GM23338 (cell line): Measurements from ENCODE around the gene GK. TPM values are rescaled to one million over a fixed set of nuclear protein-coding genes. Genes with fewer than 3 reads are reported as not detected.

Experiments used
- ATAC-seq: fragments of 200-7000 bp; cut with Tn5 transposase; 3 replicates; pipeline ENCODE4 v1.9.1; 2020
- DNase-seq: peaks from one replicate; pipeline ENCODE4 v3.0.0-alpha.2; 2015; ENCODE audit warnings: low spot score
- H2AFZ ChIP-seq: fragments of 200-600 bp; sonication (generic); 2 replicates; pipeline ENCODE4 v1.8.0; 2016; ENCODE audit warnings: antibody characterized with exemption, mild to moderate bottlenecking, moderate library complexity
- H3F3A ChIP-seq: fragments of 200-600 bp; sonication (generic); replicated peaks from 2 replicates; pipeline ENCODE4 v1.8.0; 2017; ENCODE audit warnings: antibody characterized with exemption, mixed run types, low read depth
- H3K27ac ChIP-seq: fragments of 200-600 bp; sonication (generic); 2 replicates; pipeline ENCODE4 v1.6.1; 2016; ENCODE audit warnings: low read depth
- H3K27me3 ChIP-seq: fragments of 200-600 bp; sonication (generic); 2 replicates; pipeline ENCODE4 v1.8.0; 2016; ENCODE audit warnings: mild to moderate bottlenecking, mixed run types, moderate library complexity; ENCODE audit not compliant: insufficient read depth
- H3K36me3 ChIP-seq: fragments of 200-600 bp; sonication (generic); 2 replicates; pipeline ENCODE4 v1.8.0; 2016; ENCODE audit warnings: mild to moderate bottlenecking; ENCODE audit not compliant: insufficient read depth
- H3K4me1 ChIP-seq: fragments of 200-600 bp; sonication (generic); 2 replicates; pipeline ENCODE4 v1.8.0; 2016; ENCODE audit warnings: mild to moderate bottlenecking, moderate library complexity; ENCODE audit not compliant: insufficient read depth
- H3K4me2 ChIP-seq: fragments of 200-600 bp; sonication (generic); 2 replicates; pipeline ENCODE4 v1.7.1; 2017; ENCODE audit warnings: mixed run types
- H3K4me3 ChIP-seq: fragments of 200-600 bp; sonication (generic); 2 replicates; pipeline ENCODE4 v1.6.1; 2016; ENCODE audit warnings: mixed run types
- H3K79me2 ChIP-seq: fragments of 200-600 bp; sonication (generic); replicated peaks from 2 replicates; pipeline ENCODE4 v1.8.0; 2017; ENCODE audit warnings: mild to moderate bottlenecking; ENCODE audit not compliant: insufficient read depth
- H3K9me2 ChIP-seq: fragments of 200-600 bp; sonication (generic); 2 replicates; pipeline ENCODE4 v1.8.0; 2017; ENCODE audit not compliant: insufficient read depth
- H4K20me1 ChIP-seq: fragments of 200-600 bp; sonication (generic); replicated peaks from 2 replicates; pipeline ENCODE4 v1.8.0; 2017; ENCODE audit warnings: mild to moderate bottlenecking; ENCODE audit not compliant: insufficient read depth
- H3K27ac Mint-ChIP-seq: 2 replicates; pipeline ENCODE4 v1.8.0; 2020; ENCODE audit warnings: inconsistent platforms, mild to moderate bottlenecking, moderate library complexity, mixed read lengths
- H3K27me3 Mint-ChIP-seq: 3 replicates; pipeline ENCODE4 v1.8.0; 2022; ENCODE audit warnings: low read depth, mild to moderate bottlenecking, moderate library complexity, mixed read lengths, inconsistent platforms; ENCODE audit not compliant: insufficient read depth, poor library complexity
- H3K36me3 Mint-ChIP-seq: 3 replicates; pipeline ENCODE4 v1.8.0; 2021; ENCODE audit warnings: low read depth, mild to moderate bottlenecking, inconsistent platforms, moderate library complexity, mixed read lengths
- H3K4me1 Mint-ChIP-seq: 3 replicates; pipeline ENCODE4 v1.8.0; 2020; ENCODE audit warnings: mild to moderate bottlenecking, inconsistent platforms, mixed read lengths
- H3K4me3 Mint-ChIP-seq: 3 replicates; pipeline ENCODE4 v1.8.0; 2021; ENCODE audit warnings: moderate library complexity, mild to moderate bottlenecking, inconsistent platforms, mixed read lengths
- H3K9me3 Mint-ChIP-seq: 3 replicates; pipeline ENCODE4 v1.8.0; 2020; ENCODE audit warnings: moderate library complexity, mild to moderate bottlenecking, inconsistent platforms, mixed read lengths
- CREB1 ChIP-seq: fragments of 250-450 bp; sonication (Bioruptor Pico); IDR thresholded peaks from 2 replicates; pipeline ENCODE4 v1.5.0; 2020; ENCODE audit warnings: low read depth, mild to moderate bottlenecking, moderate library complexity
- CTCF ChIP-seq, 2 experiments: fragments of 200-600 bp in 1 of 2; sonication (generic) in 1 of 2; conservative IDR thresholded peaks; 2 replicates each; pipeline versions ENCODE4 v1.5.1 to v1.6.1; 2016 to 2017; ENCODE audit warnings: antibody characterized with exemption in 2 of 2, low read depth in 2 of 2, mild to moderate bottlenecking in 2 of 2, moderate library complexity in 1 of 2
- ETS1 ChIP-seq: IDR thresholded peaks from 2 replicates; pipeline ENCODE4 v1.6.1; 2016; ENCODE audit warnings: antibody characterized with exemption
- EZH2 ChIP-seq: fragments of 200-600 bp; sonication (generic); IDR thresholded peaks from one replicate; pipeline ENCODE4 v1.8.0; 2017; ENCODE audit warnings: antibody characterized with exemption, mild to moderate bottlenecking, low read depth; ENCODE audit not compliant: unreplicated experiment
- EZH2phosphoT487 ChIP-seq: fragments of 200-600 bp; sonication (generic); IDR thresholded peaks from one replicate; pipeline ENCODE4 v1.8.1; 2018; ENCODE audit warnings: antibody characterized with exemption; ENCODE audit not compliant: unreplicated experiment
- JUNB ChIP-seq: IDR thresholded peaks from one replicate; pipeline ENCODE4 v1.6.1; 2016; ENCODE audit warnings: antibody characterized with exemption; ENCODE audit not compliant: unreplicated experiment
- NANOG ChIP-seq: IDR thresholded peaks from 2 replicates; pipeline ENCODE4 v1.6.1; 2016; ENCODE audit warnings: antibody characterized with exemption, borderline replicate concordance
- POLR2AphosphoS5 ChIP-seq: IDR thresholded peaks from 2 replicates; pipeline ENCODE4 v1.6.1; 2016; ENCODE audit warnings: antibody characterized with exemption, low read depth
- REST ChIP-seq: IDR thresholded peaks from one replicate; pipeline ENCODE4 v1.6.1; 2018; ENCODE audit warnings: antibody characterized with exemption; ENCODE audit not compliant: unreplicated experiment
- STAT1 ChIP-seq: IDR thresholded peaks from one replicate; pipeline ENCODE4 v1.6.1; 2016; ENCODE audit warnings: antibody characterized with exemption; ENCODE audit not compliant: unreplicated experiment
- ZNF114 ChIP-seq: fragments of 250-450 bp; sonication (Bioruptor Pico); IDR thresholded peaks from 2 replicates; pipeline ENCODE4 v1.5.0; 2020; ENCODE audit warnings: mild to moderate bottlenecking, moderate library complexity
- ZNF331 ChIP-seq: fragments of 250-450 bp; sonication (Bioruptor Pico); IDR thresholded peaks from 2 replicates; pipeline ENCODE4 v1.5.0; 2020; ENCODE audit warnings: low read depth, mild to moderate bottlenecking, moderate library complexity
- ZNF462 ChIP-seq: fragments of 250-450 bp; sonication (Bioruptor Pico); IDR thresholded peaks from 2 replicates; pipeline ENCODE4 v1.5.0; 2020; ENCODE audit warnings: mild to moderate bottlenecking, moderate library complexity
- polyA plus RNA-seq: library from polyadenylated mRNA; unstranded; fragments of >200 nt; fragmentation: Nextera tagmentation; extraction: Ambion mirVana; gene quantifications from 2 replicates; pipeline ENCODE4 v1.2.1, GENCODE V29; 2016
- total RNA-seq: library from RNA; depleted of rRNA; stranded (reverse); fragments of >200 nt; shearing (Covaris generic); gene quantifications from 2 replicates; pipeline ENCODE4 v1.2.3, GENCODE V29; 2014

GK gene
- total and polyA plus RNA-seq, 2 experiments from 2014 or later: 8.4 to 10.8 TPM

- H4K20me1 ChIP-seq: no peaks in the 10 kb centered on the region
- DNase-seq: no peak
- H3K27ac Mint-ChIP-seq: no peak overlapping the region
Measured at GRCh38 chrX:30689116-30689515, 35.9 kb downstream of the GK start.

More at GRCh38 chrX:30689116-30689515, 35.9 kb downstream of the GK start:
- ATAC-seq: no peak
- H3F3A ChIP-seq: no peaks in the 10 kb centered on the region
- Mint-ChIP-seq H3K9me3 (no peaks in the 10 kb centered on the region), H3K4me1 (peaks cover 37% of the 10 kb centered on the region), H3K27me3 (no peaks in the 10 kb centered on the region), H3K4me3 (no peak overlapping the region), H3K36me3 (peaks cover 5% of the 10 kb centered on the region; the same call in 1 of the 3 replicates)
- no peak overlapping the region for H3K4me3 ChIP-seq
- TF ChIP-seq CTCF (conservative IDR thresholded peaks at IDR 0.05; ENCODE audit: low read depth in 2 of 2) (no peak), NANOG (no peak), JUNB (no peak), REST (no peak), ZNF462 (CRISPR knock-in tag) (no peak), POLR2AphosphoS5 (no peak), CREB1 (no peak), ZNF331 (CRISPR knock-in tag) (no peak), STAT1 (no peak), ETS1 (no peak), EZH2phosphoT487 (no peak), EZH2 (no peak), ZNF114 (no peak)
- H3K27ac ChIP-seq: peak overlapping the region; percentile 62; the same call in 1 of the 2 replicates
- no peak overlapping the region; the same call in 1 of the 2 replicates for H3K4me2 ChIP-seq
- H3K27me3 ChIP-seq: no peaks in the 10 kb centered on the region
- H3K36me3 ChIP-seq: no peaks in the 10 kb centered on the region
- peaks cover 27% of the 10 kb centered on the region for H3K4me1 ChIP-seq
- no peaks in the 10 kb centered on the region for H3K79me2 ChIP-seq
- no peaks in the 10 kb centered on the region for H3K9me2 ChIP-seq
- H2AFZ ChIP-seq: no peak overlapping the region
